Measurements from ENCODE around the gene TMEM165. TPM values are rescaled to one million over a fixed set of nuclear protein-coding genes. Genes with fewer than 3 reads are reported as not detected.

TMEM165 gene
- total and polyA plus RNA-seq, 9 of the 15 experiments (the other 6 are each of a cell fraction or from before 2014, with no cell fraction given): 21.3 to 145 (median 96.8) TPM

DNA sequence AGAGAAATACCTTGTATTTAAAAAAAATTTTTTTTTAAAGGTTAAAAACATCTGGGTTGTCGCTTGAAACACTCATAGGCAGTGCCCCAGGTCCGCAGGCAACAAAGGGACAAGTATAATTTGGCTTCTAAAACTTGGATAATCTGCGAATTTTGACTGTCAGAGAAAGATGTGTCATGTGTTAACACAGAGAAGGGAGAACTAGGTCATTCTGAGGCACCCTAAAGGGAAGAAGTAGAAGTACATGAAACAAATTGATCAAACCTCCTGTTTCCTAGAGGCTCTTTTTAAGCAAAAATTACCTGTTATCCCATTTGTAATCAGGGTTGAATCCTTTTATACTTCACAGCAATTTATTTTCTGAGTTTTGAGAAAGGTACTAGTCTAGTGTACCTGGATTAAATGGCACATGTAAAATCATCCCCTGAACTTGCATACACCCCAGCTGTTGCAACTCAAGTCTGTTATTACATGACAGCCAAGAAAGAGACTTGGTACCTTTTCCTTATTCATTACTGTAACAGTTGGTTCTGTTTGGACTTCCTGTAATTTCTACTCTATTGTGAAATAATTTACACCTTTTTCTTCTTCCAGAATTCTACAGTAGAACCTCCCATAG lies 48.0 kb upstream of the TMEM165 start (continued):
- TF ChIP-seq, protein P1, sequence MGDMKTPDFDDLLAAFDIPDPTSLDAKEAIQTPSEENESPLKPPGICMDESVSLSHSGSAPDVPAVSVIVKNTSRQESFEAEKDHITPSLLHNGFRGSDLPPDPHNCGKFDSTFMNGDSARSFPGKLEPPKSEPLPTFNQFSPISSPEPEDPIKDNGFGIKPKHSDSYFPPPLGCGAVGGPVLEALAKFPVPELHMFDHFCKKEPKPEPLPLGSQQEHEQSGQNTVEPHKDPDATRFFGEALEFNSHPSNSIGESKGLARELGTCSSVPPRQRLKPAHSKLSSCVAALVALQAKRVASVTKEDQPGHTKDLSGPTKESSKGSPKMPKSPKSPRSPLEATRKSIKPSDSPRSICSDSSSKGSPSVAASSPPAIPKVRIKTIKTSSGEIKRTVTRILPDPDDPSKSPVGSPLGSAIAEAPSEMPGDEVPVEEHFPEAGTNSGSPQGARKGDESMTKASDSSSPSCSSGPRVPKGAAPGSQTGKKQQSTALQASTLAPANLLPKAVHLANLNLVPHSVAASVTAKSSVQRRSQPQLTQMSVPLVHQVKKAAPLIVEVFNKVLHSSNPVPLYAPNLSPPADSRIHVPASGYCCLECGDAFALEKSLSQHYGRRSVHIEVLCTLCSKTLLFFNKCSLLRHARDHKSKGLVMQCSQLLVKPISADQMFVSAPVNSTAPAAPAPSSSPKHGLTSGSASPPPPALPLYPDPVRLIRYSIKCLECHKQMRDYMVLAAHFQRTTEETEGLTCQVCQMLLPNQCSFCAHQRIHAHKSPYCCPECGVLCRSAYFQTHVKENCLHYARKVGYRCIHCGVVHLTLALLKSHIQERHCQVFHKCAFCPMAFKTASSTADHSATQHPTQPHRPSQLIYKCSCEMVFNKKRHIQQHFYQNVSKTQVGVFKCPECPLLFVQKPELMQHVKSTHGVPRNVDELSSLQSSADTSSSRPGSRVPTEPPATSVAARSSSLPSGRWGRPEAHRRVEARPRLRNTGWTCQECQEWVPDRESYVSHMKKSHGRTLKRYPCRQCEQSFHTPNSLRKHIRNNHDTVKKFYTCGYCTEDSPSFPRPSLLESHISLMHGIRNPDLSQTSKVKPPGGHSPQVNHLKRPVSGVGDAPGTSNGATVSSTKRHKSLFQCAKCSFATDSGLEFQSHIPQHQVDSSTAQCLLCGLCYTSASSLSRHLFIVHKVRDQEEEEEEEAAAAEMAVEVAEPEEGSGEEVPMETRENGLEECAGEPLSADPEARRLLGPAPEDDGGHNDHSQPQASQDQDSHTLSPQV (IDR thresholded peaks at IDR 0.05): no peak

GRCh38 chr4:55348466-55348865 lies 47.3 kb upstream of the TMEM165 start:
- H3K9me1 ChIP-seq (ENCODE audit: control insufficient read depth, insufficient read depth, low read length): no peaks in the 10 kb centered on the region
- peak overlapping the region; percentile 51; the same call in 1 of the 2 replicates for H3K4me2 ChIP-seq (ENCODE audit: insufficient read depth, low read length)
- no peak for DNase-seq (ENCODE audit: extremely low read depth in 1 of 4, low spot score in 3 of 4)
- no peaks in the 10 kb centered on the region; the same call in 1 of the 2 replicates for H3K9me3 ChIP-seq (replicated peaks; ENCODE audit: control insufficient read depth, insufficient read depth, low read depth, low read length)
- intact Hi-C loops (cut with micrococcal nuclease) (loop anchor here (5.0 to 10.0 kb wide), 5 partner anchors 96 to 516 kb away; partner anchors contain the start of genes CLOCK and NMU), in situ Hi-C loops (cut with MboI) (loop anchor here (10.0 kb wide), 1 partner anchor 196 kb away; the partner anchor contains the start of gene CLOCK)
- ChIA-PET POLR2A (interaction anchor here (0.7 to 1.3 kb wide), 3 partner anchors 14 to 47 kb away, joined by 3 to 4 read pairs (median 4); partner anchors contain the start of gene TMEM165), CTCF (ENCODE audit: low intra/inter-chr PET ratio) (no interaction called here)
- peaks cover 17% of the 10 kb centered on the region for H3K36me3 ChIP-seq (ENCODE audit: control insufficient read depth, insufficient read depth, low read length)
- no peak overlapping the region for H3K4me3 ChIP-seq
- H2AFZ ChIP-seq (ENCODE audit: low read depth, low read length): peak overlapping the region; percentile 98; the same call in 1 of the 2 replicates
- H3K9ac ChIP-seq (ENCODE audit: insufficient read depth in 1 of 2, low read depth in 2 of 2, low read length in 2 of 2): peak overlapping the region in 1 of 2 experiments; percentile 94; a peak in 2 of 4 replicates
- ATAC-seq: no peak
- peaks cover 33% of the 10 kb centered on the region for H3K79me2 ChIP-seq (ENCODE audit: control insufficient read depth, insufficient read depth, low read length)
- H3K27me3 ChIP-seq (ENCODE audit: control insufficient read depth in 2 of 2, insufficient read depth in 2 of 2, low read length in 2 of 2): no peaks in the 10 kb centered on the region
- WGBS (ENCODE audit: insufficient coverage, low coverage, missing lambda C conversion rate): 11% methylated on average over 3 of the region's 3 CpGs
- H3K4me1 ChIP-seq (replicated peaks in 1 of 2; ENCODE audit: control insufficient read depth in 2 of 2, insufficient read depth in 2 of 2, low read length in 2 of 2): peaks cover 12 to 15% of the 10 kb centered on the region in 2 experiments
- BruUV-seq (replicated peaks): no TSS peak
- FAIRE-seq: no peak
- H4K20me1 ChIP-seq (replicated peaks; ENCODE audit: control insufficient read depth, insufficient read depth, low read length): no peaks in the 10 kb centered on the region
- H3K27ac ChIP-seq (ENCODE audit: extremely low read depth, low read depth, low read length): no peak overlapping the region; the same call in 2 of the 3 replicates
- no peak for TF ChIP-seq MAZ (CRISPR knock-in tag; conservative IDR thresholded peaks at IDR 0.05 in 1 of 2, IDR thresholded peaks at IDR 0.05 in 1 of 2)
- no peak for TF ChIP-seq SRSF1 (IDR thresholded peaks at IDR 0.05; ENCODE audit: low read depth, low read length)
- no peak for TF ChIP-seq DIDO1 (tag; IDR thresholded peaks at IDR 0.05; ENCODE audit: low read depth)
- TF ChIP-seq, protein P2, sequence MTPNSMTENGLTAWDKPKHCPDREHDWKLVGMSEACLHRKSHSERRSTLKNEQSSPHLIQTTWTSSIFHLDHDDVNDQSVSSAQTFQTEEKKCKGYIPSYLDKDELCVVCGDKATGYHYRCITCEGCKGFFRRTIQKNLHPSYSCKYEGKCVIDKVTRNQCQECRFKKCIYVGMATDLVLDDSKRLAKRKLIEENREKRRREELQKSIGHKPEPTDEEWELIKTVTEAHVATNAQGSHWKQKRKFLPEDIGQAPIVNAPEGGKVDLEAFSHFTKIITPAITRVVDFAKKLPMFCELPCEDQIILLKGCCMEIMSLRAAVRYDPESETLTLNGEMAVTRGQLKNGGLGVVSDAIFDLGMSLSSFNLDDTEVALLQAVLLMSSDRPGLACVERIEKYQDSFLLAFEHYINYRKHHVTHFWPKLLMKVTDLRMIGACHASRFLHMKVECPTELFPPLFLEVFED (CRISPR knock-in tag; conservative IDR thresholded peaks at IDR 0.05): no peak
- no peak for TF ChIP-seq NELFE (IDR thresholded peaks at IDR 0.05; ENCODE audit: insufficient read depth, insufficient read length)
- TF ChIP-seq, protein P3, sequence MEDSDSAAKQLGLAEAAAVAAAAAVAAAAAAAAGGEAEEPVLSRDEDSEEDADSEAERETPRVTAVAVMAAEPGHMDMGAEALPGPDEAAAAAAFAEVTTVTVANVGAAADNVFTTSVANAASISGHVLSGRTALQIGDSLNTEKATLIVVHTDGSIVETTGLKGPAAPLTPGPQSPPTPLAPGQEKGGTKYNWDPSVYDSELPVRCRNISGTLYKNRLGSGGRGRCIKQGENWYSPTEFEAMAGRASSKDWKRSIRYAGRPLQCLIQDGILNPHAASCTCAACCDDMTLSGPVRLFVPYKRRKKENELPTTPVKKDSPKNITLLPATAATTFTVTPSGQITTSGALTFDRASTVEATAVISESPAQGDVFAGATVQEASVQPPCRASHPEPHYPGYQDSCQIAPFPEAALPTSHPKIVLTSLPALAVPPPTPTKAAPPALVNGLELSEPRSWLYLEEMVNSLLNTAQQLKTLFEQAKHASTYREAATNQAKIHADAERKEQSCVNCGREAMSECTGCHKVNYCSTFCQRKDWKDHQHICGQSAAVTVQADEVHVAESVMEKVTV (CRISPR knock-in tag; IDR thresholded peaks at IDR 0.05): no peak
- TF ChIP-seq BRF2 (IDR thresholded peaks at IDR 0.05; ENCODE audit: borderline replicate concordance, insufficient read depth, insufficient read length): no peak
- TF ChIP-seq RAD21 (CRISPR knock-in tag; conservative IDR thresholded peaks at IDR 0.05 in 1 of 2, IDR thresholded peaks at IDR 0.05 in 1 of 2): no peak
